ENCODE data around the gene EEFSEC. TPM values are rescaled to one million over a fixed set of nuclear protein-coding genes. Genes with fewer than 3 reads are reported as not detected.

The EEFSEC gene
- total and polyA plus RNA-seq, 2 experiments from 2014 or later: 10.1 to 16.2 TPM

- TF ChIP-seq ZNF462 (CRISPR knock-in tag; IDR thresholded peaks at IDR 0.05) (no peak), EZH2phosphoT487 (IDR thresholded peaks at IDR 0.05; ENCODE audit: unreplicated experiment) (no peak)
Observed at GRCh38 chr3:128415200-128415772, 262.0 kb downstream of the EEFSEC start (continued).

- H3F3A ChIP-seq (replicated peaks; ENCODE audit: low read depth): no peaks in the 10 kb centered on the region
- H3K4me3 Mint-ChIP-seq: no peak overlapping the region
- H3K36me3 Mint-ChIP-seq (ENCODE audit: low read depth): no peaks in the 10 kb centered on the region; the same call in 2 of the 3 replicates
- H3K27me3 Mint-ChIP-seq (ENCODE audit: insufficient read depth, low read depth, poor library complexity): peaks cover 25% of the 10 kb centered on the region
- peaks cover 12% of the 10 kb centered on the region for H3K4me1 ChIP-seq (ENCODE audit: insufficient read depth)
- TF ChIP-seq CREB1 (CRISPR knock-in tag; IDR thresholded peaks at IDR 0.05; ENCODE audit: low read depth) (no peak), POLR2AphosphoS5 (IDR thresholded peaks at IDR 0.05; ENCODE audit: low read depth) (no peak), ZNF331 (CRISPR knock-in tag; IDR thresholded peaks at IDR 0.05; ENCODE audit: low read depth) (no peak), NANOG (IDR thresholded peaks at IDR 0.05; ENCODE audit: borderline replicate concordance) (no peak), CTCF (conservative IDR thresholded peaks at IDR 0.05; ENCODE audit: low read depth in 2 of 2) (no peak), ZNF114 (CRISPR knock-in tag; IDR thresholded peaks at IDR 0.05) (no peak), EZH2phosphoT487 (IDR thresholded peaks at IDR 0.05; ENCODE audit: unreplicated experiment) (no peak), EZH2 (IDR thresholded peaks at IDR 0.05; ENCODE audit: low read depth, unreplicated experiment) (no peak)
- H3K9me3 Mint-ChIP-seq: no peaks in the 10 kb centered on the region; the same call in 1 of the 3 replicates
- H3K4me3 ChIP-seq: no peak overlapping the region
- H3K27ac Mint-ChIP-seq: no peak overlapping the region
- H3K9me2 ChIP-seq (ENCODE audit: insufficient read depth): no peaks in the 10 kb centered on the region
- no peaks in the 10 kb centered on the region for H4K20me1 ChIP-seq (replicated peaks; ENCODE audit: insufficient read depth)
- no peaks in the 10 kb centered on the region for H3K79me2 ChIP-seq (replicated peaks; ENCODE audit: insufficient read depth)
- no peak for DNase-seq (ENCODE audit: low spot score)
- no peaks in the 10 kb centered on the region for H3K36me3 ChIP-seq (ENCODE audit: insufficient read depth)
- H2AFZ ChIP-seq: no peak overlapping the region
- H3K4me2 ChIP-seq: no peak overlapping the region
- H3K4me1 Mint-ChIP-seq: peaks cover 32% of the 10 kb centered on the region
- no peak overlapping the region for H3K27ac ChIP-seq (ENCODE audit: low read depth)
- no peak for ATAC-seq
- H3K27me3 ChIP-seq (ENCODE audit: insufficient read depth): no peaks in the 10 kb centered on the region
Observed at GRCh38 chr3:128415773-128416577, 262.7 kb downstream of the EEFSEC start.
